Body of pancreas (tissue), 4 donors: ENCODE results near the gene HJURP.

Source experiments
- POLR2A ChIP-seq, 3 donors: fragments of 450-650 bp; IDR thresholded peaks; one replicate each; pipeline ENCODE4 v1.6.1; 2016; ENCODE audit warnings: antibody characterized with exemption in 3 of 3, mild to moderate bottlenecking in 2 of 3
- TF ChIP-seq, protein P1 (sequence below), 7 experiments: fragments of 450-650 bp in 4 of 7; fragments of 200-600 bp in 3 of 7; sonication (generic) in 3 of 7; IDR thresholded peaks; one replicate each; pipeline ENCODE4 v1.5.1; 2016 to 2019; ENCODE audit warnings: antibody characterized with exemption in 7 of 7

DNA sequence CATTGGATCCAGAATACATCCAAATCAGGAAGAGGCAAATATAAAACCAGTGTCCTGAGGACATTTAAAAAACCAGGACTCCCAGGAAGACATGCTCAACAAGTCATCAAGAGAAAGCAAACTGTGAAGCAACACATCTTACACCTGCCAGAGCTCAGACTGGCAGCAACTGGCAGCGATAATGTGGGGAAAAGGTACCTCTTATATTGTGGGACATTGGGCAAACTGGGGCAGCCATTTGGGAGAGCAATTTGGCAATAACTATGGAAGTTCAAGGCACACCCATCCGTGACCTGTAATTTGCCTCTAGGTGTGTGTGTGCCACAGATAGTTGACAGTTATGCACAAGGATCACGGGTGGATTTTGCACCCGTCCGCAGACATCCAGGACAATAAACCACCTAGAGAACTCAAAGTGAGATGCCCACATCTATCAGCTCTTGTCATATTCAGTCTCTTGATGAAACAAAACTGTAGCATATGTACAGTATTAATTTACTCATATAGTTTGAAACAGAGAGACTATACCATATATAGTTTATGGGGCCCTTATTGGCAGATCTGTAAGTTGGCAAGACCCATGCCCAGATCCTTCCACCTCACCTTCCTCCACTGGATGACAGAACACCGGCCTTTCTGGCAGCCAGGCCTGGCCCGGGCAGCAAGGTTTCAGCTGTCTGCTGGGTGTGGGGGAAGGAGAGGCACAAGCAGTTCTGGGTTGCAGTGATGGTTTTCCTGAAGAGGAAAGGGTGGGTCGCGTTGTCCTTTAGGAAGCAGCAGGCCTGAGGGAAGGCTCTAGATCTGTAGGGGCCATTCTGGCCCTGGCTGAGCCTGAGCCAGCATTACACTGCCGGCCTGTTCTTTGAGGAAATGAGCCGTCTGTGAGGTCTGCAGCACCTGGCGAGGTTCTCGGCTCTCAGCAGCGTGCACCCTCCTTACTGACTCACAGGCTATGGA, 18.8 kb downstream of the HJURP start:
- TF ChIP-seq, protein P1, sequence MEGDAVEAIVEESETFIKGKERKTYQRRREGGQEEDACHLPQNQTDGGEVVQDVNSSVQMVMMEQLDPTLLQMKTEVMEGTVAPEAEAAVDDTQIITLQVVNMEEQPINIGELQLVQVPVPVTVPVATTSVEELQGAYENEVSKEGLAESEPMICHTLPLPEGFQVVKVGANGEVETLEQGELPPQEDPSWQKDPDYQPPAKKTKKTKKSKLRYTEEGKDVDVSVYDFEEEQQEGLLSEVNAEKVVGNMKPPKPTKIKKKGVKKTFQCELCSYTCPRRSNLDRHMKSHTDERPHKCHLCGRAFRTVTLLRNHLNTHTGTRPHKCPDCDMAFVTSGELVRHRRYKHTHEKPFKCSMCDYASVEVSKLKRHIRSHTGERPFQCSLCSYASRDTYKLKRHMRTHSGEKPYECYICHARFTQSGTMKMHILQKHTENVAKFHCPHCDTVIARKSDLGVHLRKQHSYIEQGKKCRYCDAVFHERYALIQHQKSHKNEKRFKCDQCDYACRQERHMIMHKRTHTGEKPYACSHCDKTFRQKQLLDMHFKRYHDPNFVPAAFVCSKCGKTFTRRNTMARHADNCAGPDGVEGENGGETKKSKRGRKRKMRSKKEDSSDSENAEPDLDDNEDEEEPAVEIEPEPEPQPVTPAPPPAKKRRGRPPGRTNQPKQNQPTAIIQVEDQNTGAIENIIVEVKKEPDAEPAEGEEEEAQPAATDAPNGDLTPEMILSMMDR (IDR thresholded peaks at IDR 0.05) = no peak
- no peak for TF ChIP-seq POLR2A (IDR thresholded peaks at IDR 0.05)
